K562 (cell line): ENCODE data around the gene IRF2BP2. TPM values are rescaled to one million over a fixed set of nuclear protein-coding genes. Genes with fewer than 3 reads are reported as not detected.

ENCODE experiments used
- CXXC5 ChIP-seq: fragments of 250-450 bp; sonication (Bioruptor Pico); IDR thresholded peaks from 2 replicates; pipeline ENCODE4 v1.8.0; 2022; ENCODE audit warnings: inconsistent platforms, mild to moderate bottlenecking, moderate library complexity
- EGR1 ChIP-seq: fragments of 450-650 bp; conservative IDR thresholded peaks from 2 replicates; pipeline ENCODE4 v1.6.1; 2017; ENCODE audit warnings: mild to moderate bottlenecking
- ETV1 ChIP-seq: fragments of 450-650 bp; conservative IDR thresholded peaks from 2 replicates; pipeline ENCODE4 v1.6.1; 2016; ENCODE audit warnings: missing genetic modification characterization, control low read depth, low read depth, missing compliant biosample characterization
- KAT8 ChIP-seq: fragments of 450-650 bp; IDR thresholded peaks from 2 replicates; pipeline ENCODE4 v1.6.1; 2016; ENCODE audit warnings: low read depth, mild to moderate bottlenecking
- MEIS2 ChIP-seq: fragments of 450-650 bp; IDR thresholded peaks from 2 replicates; pipeline ENCODE4 v1.6.1; 2014; ENCODE audit warnings: mild to moderate bottlenecking; ENCODE audit not compliant: partially characterized antibody
- MYC ChIP-seq, 2 experiments: fragments of 250-450 bp in 1 of 2; sonication (Bioruptor Pico) in 1 of 2; IDR thresholded peaks; 2 replicates each; pipeline versions ENCODE4 v1.5.1 to v1.6.1; 2012 to 2021; ENCODE audit warnings: low read depth in 2 of 2, borderline replicate concordance in 1 of 2, improper control_type of control experiment in 1 of 2, low read length in 1 of 2, mild to moderate bottlenecking in 1 of 2, moderate library complexity in 1 of 2
- MYNN ChIP-seq, 2 experiments: sonication (generic); formaldehyde crosslinking in 1 of 2; IDR thresholded peaks; 2 replicates each; pipeline versions ENCODE4 v1.5.0 to v1.6.1; 2016 to 2020; ENCODE audit warnings: antibody characterized with exemption in 1 of 2, missing genetic modification reagents in 1 of 2
- NFATC3 ChIP-seq: fragments of 450-650 bp; IDR thresholded peaks from 2 replicates; pipeline ENCODE4 v1.6.1; 2017; ENCODE audit warnings: mild to moderate bottlenecking
- NFIC ChIP-seq: fragments of 450-650 bp; IDR thresholded peaks from 2 replicates; pipeline ENCODE4 v1.6.1; 2017; ENCODE audit warnings: mild to moderate bottlenecking, inconsistent platforms
- NFXL1 ChIP-seq: fragments of 450-650 bp; formaldehyde crosslinking; IDR thresholded peaks from 2 replicates; pipeline ENCODE4 v1.4.0; 2021; ENCODE audit warnings: mild to moderate bottlenecking
- POLR2AphosphoS2 ChIP-seq: IDR thresholded peaks from 2 replicates; pipeline ENCODE4 v1.6.1; 2012; ENCODE audit warnings: low read length, improper control_type of control experiment
- RBFOX2 ChIP-seq: fragments of 200-400 bp; formaldehyde crosslinking; IDR thresholded peaks from 2 replicates; pipeline ENCODE4 v1.6.1; 2017; ENCODE audit warnings: low read depth, mild to moderate bottlenecking, low read length, moderate library complexity
- SMAD3 ChIP-seq: fragments of 450-650 bp; formaldehyde crosslinking; conservative IDR thresholded peaks from 2 replicates; pipeline ENCODE4 v1.4.0; 2020; ENCODE audit warnings: mild to moderate bottlenecking
- SRSF9 ChIP-seq: fragments of 200-400 bp; formaldehyde crosslinking; IDR thresholded peaks from 2 replicates; pipeline ENCODE4 v1.6.1; 2017; ENCODE audit warnings: low read depth, low read length, borderline replicate concordance
- TAF7 ChIP-seq: fragments of 450-650 bp; IDR thresholded peaks from 2 replicates; pipeline ENCODE4 v1.6.1; 2016; ENCODE audit warnings: missing genetic modification characterization, missing compliant biosample characterization
- XRCC3 ChIP-seq: fragments of 450-650 bp; IDR thresholded peaks from 2 replicates; pipeline ENCODE4 v1.6.1; 2017; ENCODE audit warnings: mild to moderate bottlenecking, moderate library complexity
- polyA plus RNA-seq, 8 experiments: library from polyadenylated mRNA; depleted of rRNA in 4 of 8; stranded (reverse) in 5 of 8; unstranded in 3 of 8; fragments of >200 nt; fragmentation: Nextera tagmentation in 2 of 8; fragmentation: Illumina TruSeq in 1 of 8; extraction: Ambion mirVana in 2 of 8; extraction: Trizol in 1 of 8; gene quantifications; 2 replicates each; pipeline versions ENCODE4 v1.2.1 to v1.2.3, GENCODE V29; 2011 to 2014; ENCODE audit warnings: inconsistent platforms in 1 of 8, missing spikeins in 1 of 8
- total RNA-seq, 7 experiments: library from RNA; depleted of rRNA in 6 of 7; stranded (reverse); fragments of >200 nt in 6 of 7; fragmentation: Illumina TruSeq in 2 of 7; extraction: Trizol in 2 of 7; gene quantifications; 2 replicates each; pipeline versions ENCODE4 v1.2.1 to v1.2.3, GENCODE V29; 2011 to 2021; ENCODE audit warnings: low replicate concordance in 1 of 7
- TF ChIP-seq, protein P1 (sequence below): fragments of 450-650 bp; IDR thresholded peaks from 2 replicates; pipeline ENCODE4 v1.6.1; 2016
- TF ChIP-seq, protein P2 (sequence below): IDR thresholded peaks from 2 replicates; pipeline ENCODE4 v1.6.1; 2011; ENCODE audit warnings: borderline replicate concordance, low read depth, mild to moderate bottlenecking, moderate library complexity, low read length; ENCODE audit not compliant: insufficient read depth, poor library complexity, severe bottlenecking
- TF ChIP-seq, protein P3 (sequence below): fragments of 250-450 bp; sonication (Bioruptor Pico); IDR thresholded peaks from 2 replicates; pipeline ENCODE4 v1.6.1; 2021; ENCODE audit warnings: mild to moderate bottlenecking
- TF ChIP-seq, protein P4 (sequence below), 2 experiments: fragments of 200-800 bp in 1 of 2; sonication (Bioruptor generic) in 1 of 2; sonication (generic) in 1 of 2; formaldehyde crosslinking in 1 of 2; IDR thresholded peaks in 1 of 2; conservative IDR thresholded peaks in 1 of 2; 2 replicates each; pipeline versions ENCODE4 v1.5.0 to v1.6.1; 2016 to 2020; ENCODE audit warnings: missing compliant biosample characterization in 1 of 2, missing genetic modification characterization in 1 of 2, missing genetic modification reagents in 1 of 2
- TF ChIP-seq, protein P5 (sequence below): fragments of 250-450 bp; sonication (Bioruptor Pico); IDR thresholded peaks from 2 replicates; pipeline ENCODE4 v1.5.0; 2021

IRF2BP2 gene
- total and polyA plus RNA-seq, 9 of the 15 experiments (the other 6 are each of a cell fraction or from before 2014, with no cell fraction given), result 7.7 to 68.6 (median 22.1) TPM

DNA sequence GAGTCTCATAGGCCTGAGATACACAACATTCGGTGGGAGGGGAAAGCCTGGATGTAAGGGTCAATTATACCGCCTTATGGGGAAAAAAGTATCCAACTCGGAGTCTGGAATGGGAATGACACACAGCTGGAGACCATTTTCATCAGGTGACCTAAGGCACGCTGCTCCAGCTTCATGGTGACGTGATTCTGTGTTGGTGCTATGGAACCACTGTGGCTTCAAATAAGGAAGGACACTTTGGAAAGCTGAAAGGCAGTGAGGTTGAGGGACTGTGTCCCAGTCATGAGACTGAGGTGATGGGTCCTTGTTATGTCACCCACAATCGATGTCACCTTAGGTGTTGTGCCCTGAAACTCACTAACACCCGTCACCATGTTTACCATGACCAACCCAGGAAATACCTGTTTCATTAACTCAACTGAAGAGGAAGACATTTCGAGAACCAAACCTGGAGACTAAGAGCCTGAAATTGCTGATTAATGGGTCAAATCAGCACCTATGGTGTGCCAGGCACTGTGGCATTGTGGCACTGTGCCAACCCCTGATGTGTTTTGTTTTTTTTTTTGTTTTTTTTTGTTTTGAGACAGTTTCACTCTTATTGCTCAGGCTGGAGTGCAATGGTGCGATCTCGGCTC is 54.5 kb downstream of the IRF2BP2 start (continued):
- no peak for TF ChIP-seq RBFOX2
- TF ChIP-seq NFXL1 (CRISPR knock-in tag), result 0 out of 2 replicates have a peak, but pooled peaks have one; percentile 13
- TF ChIP-seq, protein P1, sequence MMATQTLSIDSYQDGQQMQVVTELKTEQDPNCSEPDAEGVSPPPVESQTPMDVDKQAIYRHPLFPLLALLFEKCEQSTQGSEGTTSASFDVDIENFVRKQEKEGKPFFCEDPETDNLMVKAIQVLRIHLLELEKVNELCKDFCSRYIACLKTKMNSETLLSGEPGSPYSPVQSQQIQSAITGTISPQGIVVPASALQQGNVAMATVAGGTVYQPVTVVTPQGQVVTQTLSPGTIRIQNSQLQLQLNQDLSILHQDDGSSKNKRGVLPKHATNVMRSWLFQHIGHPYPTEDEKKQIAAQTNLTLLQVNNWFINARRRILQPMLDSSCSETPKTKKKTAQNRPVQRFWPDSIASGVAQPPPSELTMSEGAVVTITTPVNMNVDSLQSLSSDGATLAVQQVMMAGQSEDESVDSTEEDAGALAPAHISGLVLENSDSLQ, result no peak
- TF ChIP-seq, protein P2, sequence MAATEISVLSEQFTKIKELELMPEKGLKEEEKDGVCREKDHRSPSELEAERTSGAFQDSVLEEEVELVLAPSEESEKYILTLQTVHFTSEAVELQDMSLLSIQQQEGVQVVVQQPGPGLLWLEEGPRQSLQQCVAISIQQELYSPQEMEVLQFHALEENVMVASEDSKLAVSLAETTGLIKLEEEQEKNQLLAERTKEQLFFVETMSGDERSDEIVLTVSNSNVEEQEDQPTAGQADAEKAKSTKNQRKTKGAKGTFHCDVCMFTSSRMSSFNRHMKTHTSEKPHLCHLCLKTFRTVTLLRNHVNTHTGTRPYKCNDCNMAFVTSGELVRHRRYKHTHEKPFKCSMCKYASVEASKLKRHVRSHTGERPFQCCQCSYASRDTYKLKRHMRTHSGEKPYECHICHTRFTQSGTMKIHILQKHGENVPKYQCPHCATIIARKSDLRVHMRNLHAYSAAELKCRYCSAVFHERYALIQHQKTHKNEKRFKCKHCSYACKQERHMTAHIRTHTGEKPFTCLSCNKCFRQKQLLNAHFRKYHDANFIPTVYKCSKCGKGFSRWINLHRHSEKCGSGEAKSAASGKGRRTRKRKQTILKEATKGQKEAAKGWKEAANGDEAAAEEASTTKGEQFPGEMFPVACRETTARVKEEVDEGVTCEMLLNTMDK, result no peak
- no peak for TF ChIP-seq NFATC3
- TF ChIP-seq ETV1 (tag), result no peak
- TF ChIP-seq EGR1, result no peak
- TF ChIP-seq KAT8, result no peak
- TF ChIP-seq SMAD3, result no peak
- no peak for TF ChIP-seq MYC (IDR thresholded peaks at IDR 0.05; ENCODE audit: low read depth, low read length)
- TF ChIP-seq MYC (CRISPR knock-in tag; IDR thresholded peaks at IDR 0.05; ENCODE audit: borderline replicate concordance, low read depth), result 0 out of 2 replicates have a peak, but pooled peaks have one; percentile 13
- no peak for TF ChIP-seq XRCC3
- no peak for TF ChIP-seq MEIS2
- peak; percentile 90 for TF ChIP-seq NFIC
- TF ChIP-seq TAF7 (tag), result no peak
- 0 out of 2 replicates have a peak, but pooled peaks have one; percentile 23 for TF ChIP-seq CXXC5 (CRISPR knock-in tag)
- TF ChIP-seq, protein P3, sequence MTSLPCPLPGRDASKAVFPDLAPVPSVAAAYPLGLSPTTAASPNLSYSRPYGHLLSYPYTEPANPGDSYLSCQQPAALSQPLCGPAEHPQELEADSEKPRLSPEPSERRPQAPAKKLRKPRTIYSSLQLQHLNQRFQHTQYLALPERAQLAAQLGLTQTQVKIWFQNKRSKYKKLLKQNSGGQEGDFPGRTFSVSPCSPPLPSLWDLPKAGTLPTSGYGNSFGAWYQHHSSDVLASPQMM (CRISPR knock-in tag), result no peak
- no peak for TF ChIP-seq MYNN (IDR thresholded peaks at IDR 0.05)
- no peak for TF ChIP-seq MYNN (CRISPR knock-in tag; IDR thresholded peaks at IDR 0.05)
- no peak for TF ChIP-seq SRSF9
- TF ChIP-seq, protein P4, sequence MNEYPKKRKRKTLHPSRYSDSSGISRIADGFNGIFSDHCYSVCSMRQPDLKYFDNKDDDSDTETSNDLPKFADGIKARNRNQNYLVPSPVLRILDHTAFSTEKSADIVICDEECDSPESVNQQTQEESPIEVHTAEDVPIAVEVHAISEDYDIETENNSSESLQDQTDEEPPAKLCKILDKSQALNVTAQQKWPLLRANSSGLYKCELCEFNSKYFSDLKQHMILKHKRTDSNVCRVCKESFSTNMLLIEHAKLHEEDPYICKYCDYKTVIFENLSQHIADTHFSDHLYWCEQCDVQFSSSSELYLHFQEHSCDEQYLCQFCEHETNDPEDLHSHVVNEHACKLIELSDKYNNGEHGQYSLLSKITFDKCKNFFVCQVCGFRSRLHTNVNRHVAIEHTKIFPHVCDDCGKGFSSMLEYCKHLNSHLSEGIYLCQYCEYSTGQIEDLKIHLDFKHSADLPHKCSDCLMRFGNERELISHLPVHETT (CRISPR knock-in tag; conservative IDR thresholded peaks at IDR 0.05 in 1 of 2, IDR thresholded peaks at IDR 0.05 in 1 of 2), result 0 out of 4 replicates have a peak, but pooled peaks of 1 of the 2 experiments have one; percentile 34
- TF ChIP-seq POLR2AphosphoS2, result no peak
- TF ChIP-seq, protein P5, sequence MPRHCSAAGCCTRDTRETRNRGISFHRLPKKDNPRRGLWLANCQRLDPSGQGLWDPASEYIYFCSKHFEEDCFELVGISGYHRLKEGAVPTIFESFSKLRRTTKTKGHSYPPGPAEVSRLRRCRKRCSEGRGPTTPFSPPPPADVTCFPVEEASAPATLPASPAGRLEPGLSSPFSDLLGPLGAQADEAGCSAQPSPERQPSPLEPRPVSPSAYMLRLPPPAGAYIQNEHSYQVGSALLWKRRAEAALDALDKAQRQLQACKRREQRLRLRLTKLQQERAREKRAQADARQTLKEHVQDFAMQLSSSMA (CRISPR knock-in tag), result no peak
